ENCODE results near the gene MACROD1.

MACROD1 gene

GRCh38 chr11:64078905-64079304 is 87.0 kb downstream of the MACROD1 start:
- Histone ChIP-seq H3K9ac (ENCODE audit: low read length in 5 of 5) (no peak overlapping the region), H3K9me3 (ENCODE audit: control insufficient read depth in 5 of 5, low read length in 5 of 5) (no peaks in the 10 kb centered on the region), H3K4me1 (ENCODE audit: control insufficient read depth in 5 of 5, insufficient read depth in 5 of 5, low read length in 5 of 5) (peaks cover 0 to 10% (median 5%) of the 10 kb centered on the region in 5 donors), H3K27ac (ENCODE audit: low read depth, low read length) (no peak overlapping the region), H3K27me3 (ENCODE audit: control insufficient read depth in 5 of 5, insufficient read depth in 4 of 5, low read length in 5 of 5) (no peaks in the 10 kb centered on the region), H3K4me3 (ENCODE audit: low read depth in 1 of 5, low read length in 5 of 5) (no peak overlapping the region), H3K36me3 (ENCODE audit: control insufficient read depth in 5 of 5, insufficient read depth in 5 of 5, low read length in 5 of 5) (no peaks in the 10 kb centered on the region)

GRCh38 chr11:64078284-64078683 is 87.6 kb downstream of the MACROD1 start:
- no peaks in the 10 kb centered on the region for H3K27me3 ChIP-seq (ENCODE audit: control insufficient read depth in 5 of 5, insufficient read depth in 4 of 5, low read length in 5 of 5)
- no peak overlapping the region for H3K4me3 ChIP-seq (ENCODE audit: low read depth in 1 of 5, low read length in 5 of 5)
- no peak overlapping the region for H3K27ac ChIP-seq (ENCODE audit: low read depth, low read length)
- no peak overlapping the region for H3K9ac ChIP-seq (ENCODE audit: low read length in 5 of 5)
- H3K4me1 ChIP-seq (ENCODE audit: control insufficient read depth in 5 of 5, insufficient read depth in 5 of 5, low read length in 5 of 5) = peaks cover 0 to 10% (median 6%) of the 10 kb centered on the region in 5 donors
- no peaks in the 10 kb centered on the region for H3K36me3 ChIP-seq (ENCODE audit: control insufficient read depth in 5 of 5, insufficient read depth in 5 of 5, low read length in 5 of 5)
- H3K9me3 ChIP-seq (ENCODE audit: control insufficient read depth in 5 of 5, low read length in 5 of 5) = no peaks in the 10 kb centered on the region

GRCh38 chr11:64077607-64078006 is 88.3 kb downstream of the MACROD1 start:
- Histone ChIP-seq H3K27ac (ENCODE audit: low read depth, low read length) (no peak overlapping the region), H3K4me1 (ENCODE audit: control insufficient read depth in 5 of 5, insufficient read depth in 5 of 5, low read length in 5 of 5) (peaks cover 0 to 10% (median 6%) of the 10 kb centered on the region in 5 donors), H3K9ac (ENCODE audit: low read length in 5 of 5) (no peak overlapping the region), H3K4me3 (ENCODE audit: low read depth in 1 of 5, low read length in 5 of 5) (no peak overlapping the region), H3K9me3 (ENCODE audit: control insufficient read depth in 5 of 5, low read length in 5 of 5) (no peaks in the 10 kb centered on the region), H3K27me3 (ENCODE audit: control insufficient read depth in 5 of 5, insufficient read depth in 4 of 5, low read length in 5 of 5) (no peaks in the 10 kb centered on the region), H3K36me3 (ENCODE audit: control insufficient read depth in 5 of 5, insufficient read depth in 5 of 5, low read length in 5 of 5) (no peaks in the 10 kb centered on the region)

GRCh38 chr11:64076758-64077157 is 89.2 kb downstream of the MACROD1 start:
- no peak overlapping the region for H3K4me3 ChIP-seq (ENCODE audit: low read depth in 1 of 5, low read length in 5 of 5)
- H3K9ac ChIP-seq (ENCODE audit: low read length in 5 of 5) = no peak overlapping the region
- no peak overlapping the region for H3K27ac ChIP-seq (ENCODE audit: low read depth, low read length)
- H3K27me3 ChIP-seq (ENCODE audit: control insufficient read depth in 5 of 5, insufficient read depth in 4 of 5, low read length in 5 of 5) = no peaks in the 10 kb centered on the region
- H3K36me3 ChIP-seq (ENCODE audit: control insufficient read depth in 5 of 5, insufficient read depth in 5 of 5, low read length in 5 of 5) = no peaks in the 10 kb centered on the region
- peaks cover 0 to 10% (median 6%) of the 10 kb centered on the region in 5 donors for H3K4me1 ChIP-seq (ENCODE audit: control insufficient read depth in 5 of 5, insufficient read depth in 5 of 5, low read length in 5 of 5)
- no peaks in the 10 kb centered on the region for H3K9me3 ChIP-seq (ENCODE audit: control insufficient read depth in 5 of 5, low read length in 5 of 5)

- H3K4me1 ChIP-seq (ENCODE audit: control insufficient read depth in 5 of 5, insufficient read depth in 5 of 5, low read length in 5 of 5) = peaks cover 0 to 10% (median 6%) of the 10 kb centered on the region in 5 donors
- H3K4me3 ChIP-seq (ENCODE audit: low read depth in 1 of 5, low read length in 5 of 5) = no peak overlapping the region
- no peaks in the 10 kb centered on the region for H3K27me3 ChIP-seq (ENCODE audit: control insufficient read depth in 5 of 5, insufficient read depth in 4 of 5, low read length in 5 of 5)
- no peak overlapping the region for H3K9ac ChIP-seq (ENCODE audit: low read length in 5 of 5)
- no peaks in the 10 kb centered on the region for H3K36me3 ChIP-seq (ENCODE audit: control insufficient read depth in 5 of 5, insufficient read depth in 5 of 5, low read length in 5 of 5)
- no peaks in the 10 kb centered on the region for H3K9me3 ChIP-seq (ENCODE audit: control insufficient read depth in 5 of 5, low read length in 5 of 5)
- H3K27ac ChIP-seq (ENCODE audit: low read depth, low read length) = no peak overlapping the region
These were observed 91.7 kb downstream of the MACROD1 start for GRCh38 chr11:64074239-64074638.

GRCh38 chr11:64073542-64073941 is 92.4 kb downstream of the MACROD1 start:
- H3K9me3 ChIP-seq (ENCODE audit: control insufficient read depth in 5 of 5, low read length in 5 of 5) = no peaks in the 10 kb centered on the region
- H3K4me1 ChIP-seq (ENCODE audit: control insufficient read depth in 5 of 5, insufficient read depth in 5 of 5, low read length in 5 of 5) = peaks cover 0 to 10% (median 6%) of the 10 kb centered on the region in 5 donors
- H3K27ac ChIP-seq (ENCODE audit: low read depth, low read length) = no peak overlapping the region
- H3K4me3 ChIP-seq (ENCODE audit: low read depth in 1 of 5, low read length in 5 of 5) = no peak overlapping the region
- no peaks in the 10 kb centered on the region for H3K36me3 ChIP-seq (ENCODE audit: control insufficient read depth in 5 of 5, insufficient read depth in 5 of 5, low read length in 5 of 5)
- no peaks in the 10 kb centered on the region for H3K27me3 ChIP-seq (ENCODE audit: control insufficient read depth in 5 of 5, insufficient read depth in 4 of 5, low read length in 5 of 5)
- H3K9ac ChIP-seq (ENCODE audit: low read length in 5 of 5) = no peak overlapping the region

GRCh38 chr11:64072871-64073270 is 93.0 kb downstream of the MACROD1 start:
- H3K27me3 ChIP-seq (ENCODE audit: control insufficient read depth in 5 of 5, insufficient read depth in 4 of 5, low read length in 5 of 5) = no peaks in the 10 kb centered on the region
- peaks cover 0 to 7% (median 6%) of the 10 kb centered on the region in 5 donors for H3K4me1 ChIP-seq (ENCODE audit: control insufficient read depth in 5 of 5, insufficient read depth in 5 of 5, low read length in 5 of 5)
- H3K9me3 ChIP-seq (ENCODE audit: control insufficient read depth in 5 of 5, low read length in 5 of 5) = no peaks in the 10 kb centered on the region
- no peak overlapping the region for H3K27ac ChIP-seq (ENCODE audit: low read depth, low read length)
- H3K9ac ChIP-seq (ENCODE audit: low read length in 5 of 5) = no peak overlapping the region
- H3K36me3 ChIP-seq (ENCODE audit: control insufficient read depth in 5 of 5, insufficient read depth in 5 of 5, low read length in 5 of 5) = no peaks in the 10 kb centered on the region
- H3K4me3 ChIP-seq (ENCODE audit: low read depth in 1 of 5, low read length in 5 of 5) = no peak overlapping the region

- Histone ChIP-seq H3K9ac (ENCODE audit: low read length in 5 of 5) (no peak overlapping the region), H3K36me3 (ENCODE audit: control insufficient read depth in 5 of 5, insufficient read depth in 5 of 5, low read length in 5 of 5) (no peaks in the 10 kb centered on the region), H3K27ac (ENCODE audit: low read depth, low read length) (no peak overlapping the region), H3K4me3 (ENCODE audit: low read depth in 1 of 5, low read length in 5 of 5) (no peak overlapping the region), H3K27me3 (ENCODE audit: control insufficient read depth in 5 of 5, insufficient read depth in 4 of 5, low read length in 5 of 5) (no peaks in the 10 kb centered on the region), H3K4me1 (ENCODE audit: control insufficient read depth in 5 of 5, insufficient read depth in 5 of 5, low read length in 5 of 5) (peaks cover 0 to 7% (median 6%) of the 10 kb centered on the region in 5 donors), H3K9me3 (ENCODE audit: control insufficient read depth in 5 of 5, low read length in 5 of 5) (no peaks in the 10 kb centered on the region)
These were observed 93.5 kb downstream of the MACROD1 start for GRCh38 chr11:64072403-64072802.

GRCh38 chr11:64071849-64072248 is 94.1 kb downstream of the MACROD1 start:
- no peak overlapping the region for H3K4me3 ChIP-seq (ENCODE audit: low read depth in 1 of 5, low read length in 5 of 5)
- H3K27ac ChIP-seq (ENCODE audit: low read depth, low read length) = no peak overlapping the region
- no peaks in the 10 kb centered on the region for H3K36me3 ChIP-seq (ENCODE audit: control insufficient read depth in 5 of 5, insufficient read depth in 5 of 5, low read length in 5 of 5)
- no peaks in the 10 kb centered on the region for H3K9me3 ChIP-seq (ENCODE audit: control insufficient read depth in 5 of 5, low read length in 5 of 5)
- H3K9ac ChIP-seq (ENCODE audit: low read length in 5 of 5) = no peak overlapping the region
- peaks cover 0 to 4% (median 0%) of the 10 kb centered on the region in 5 donors for H3K27me3 ChIP-seq (ENCODE audit: control insufficient read depth in 5 of 5, insufficient read depth in 4 of 5, low read length in 5 of 5)
- H3K4me1 ChIP-seq (ENCODE audit: control insufficient read depth in 5 of 5, insufficient read depth in 5 of 5, low read length in 5 of 5) = peaks cover 0 to 7% (median 6%) of the 10 kb centered on the region in 5 donors

- Histone ChIP-seq H3K27me3 (ENCODE audit: control insufficient read depth in 5 of 5, insufficient read depth in 4 of 5, low read length in 5 of 5) (peaks cover 0 to 5% (median 0%) of the 10 kb centered on the region in 5 donors), H3K36me3 (ENCODE audit: control insufficient read depth in 5 of 5, insufficient read depth in 5 of 5, low read length in 5 of 5) (no peaks in the 10 kb centered on the region), H3K9ac (ENCODE audit: low read length in 5 of 5) (no peak overlapping the region), H3K4me1 (ENCODE audit: control insufficient read depth in 5 of 5, insufficient read depth in 5 of 5, low read length in 5 of 5) (peaks cover 0 to 7% (median 6%) of the 10 kb centered on the region in 5 donors), H3K27ac (ENCODE audit: low read depth, low read length) (no peak overlapping the region), H3K9me3 (ENCODE audit: control insufficient read depth in 5 of 5, low read length in 5 of 5) (no peaks in the 10 kb centered on the region), H3K4me3 (ENCODE audit: low read depth in 1 of 5, low read length in 5 of 5) (no peak overlapping the region)
These were observed 95.6 kb downstream of the MACROD1 start for GRCh38 chr11:64070314-64070681.

All from subcutaneous abdominal adipose tissue (tissue), 5 donors.